ENCODE measurements around the gene HDAC10.
A peak's percentile ranks its signal among the peaks of the same experiment; 100 is the strongest.

Gene HDAC10

DNA sequence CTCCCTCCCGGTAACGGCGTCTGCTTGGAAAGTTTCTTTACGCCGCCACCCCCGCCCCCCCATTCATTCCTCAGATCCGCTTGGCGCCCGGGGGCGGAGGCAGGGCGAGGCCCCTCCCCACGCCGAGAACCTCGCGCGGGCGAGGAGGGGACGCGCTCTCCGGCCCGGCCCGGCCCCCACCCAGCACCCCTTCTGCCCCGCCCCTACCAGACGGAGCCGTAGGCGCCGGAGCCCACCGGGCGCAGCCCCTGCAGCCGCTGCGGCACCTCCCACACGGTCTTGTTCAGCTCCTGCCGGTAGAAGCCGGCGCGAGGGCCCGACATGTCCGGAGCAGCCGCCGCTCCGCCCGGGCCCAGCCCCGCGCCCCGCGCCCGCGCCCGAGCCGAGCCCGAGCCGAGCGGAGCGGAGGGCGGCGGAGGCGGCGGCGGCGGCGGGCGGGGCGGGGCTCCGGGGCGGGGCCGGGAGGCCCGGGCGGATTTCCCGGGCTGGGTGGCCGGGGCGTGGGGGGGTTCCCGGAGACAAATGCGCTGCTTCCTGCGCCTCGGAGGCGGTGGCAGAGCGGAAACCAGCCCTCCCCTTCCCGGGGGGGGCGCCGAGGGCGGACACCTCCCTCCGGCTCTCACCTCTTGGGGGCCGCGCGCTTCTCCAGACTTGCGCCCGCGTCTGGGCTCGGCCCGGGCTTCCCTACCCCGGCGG is 19.1 kb upstream of the HDAC10 start, which contains the start of gene MAPK11:
Gene MAPK11, minus strand, starts transcription at position 411 of the 696 bp plus-strand sequence. Its CDS starts 88 bp downstream, at position 323.
- DNase-seq: no peak

GRCh38 chr22:50269573-50269969 is 18.5 kb upstream of the HDAC10 start:
- DNase-seq: no peak

DNA sequence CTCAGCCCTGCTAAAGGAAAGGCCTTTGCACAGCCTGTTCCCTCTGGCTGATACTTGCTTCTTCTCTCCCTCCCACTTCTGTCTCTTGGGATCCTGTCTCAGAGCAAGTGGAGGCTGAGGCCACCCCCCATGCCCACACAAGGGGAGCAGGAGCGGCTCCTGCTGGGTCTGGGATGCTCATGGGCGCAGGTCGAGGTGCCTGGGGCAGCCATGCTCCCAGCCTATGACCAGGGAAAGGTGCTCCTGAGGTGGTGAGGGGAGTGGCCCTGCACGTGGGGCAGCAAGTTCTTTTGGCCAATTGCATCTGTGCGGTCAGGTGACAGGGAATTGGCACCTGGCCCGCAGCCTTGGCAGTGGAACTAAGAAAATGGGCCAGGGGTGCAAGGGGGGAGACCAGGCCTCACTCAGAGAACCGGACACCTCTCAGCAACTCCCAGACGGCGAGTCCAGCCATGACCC is 17.6 kb upstream of the HDAC10 start:
- DNase-seq: no peak

DNA sequence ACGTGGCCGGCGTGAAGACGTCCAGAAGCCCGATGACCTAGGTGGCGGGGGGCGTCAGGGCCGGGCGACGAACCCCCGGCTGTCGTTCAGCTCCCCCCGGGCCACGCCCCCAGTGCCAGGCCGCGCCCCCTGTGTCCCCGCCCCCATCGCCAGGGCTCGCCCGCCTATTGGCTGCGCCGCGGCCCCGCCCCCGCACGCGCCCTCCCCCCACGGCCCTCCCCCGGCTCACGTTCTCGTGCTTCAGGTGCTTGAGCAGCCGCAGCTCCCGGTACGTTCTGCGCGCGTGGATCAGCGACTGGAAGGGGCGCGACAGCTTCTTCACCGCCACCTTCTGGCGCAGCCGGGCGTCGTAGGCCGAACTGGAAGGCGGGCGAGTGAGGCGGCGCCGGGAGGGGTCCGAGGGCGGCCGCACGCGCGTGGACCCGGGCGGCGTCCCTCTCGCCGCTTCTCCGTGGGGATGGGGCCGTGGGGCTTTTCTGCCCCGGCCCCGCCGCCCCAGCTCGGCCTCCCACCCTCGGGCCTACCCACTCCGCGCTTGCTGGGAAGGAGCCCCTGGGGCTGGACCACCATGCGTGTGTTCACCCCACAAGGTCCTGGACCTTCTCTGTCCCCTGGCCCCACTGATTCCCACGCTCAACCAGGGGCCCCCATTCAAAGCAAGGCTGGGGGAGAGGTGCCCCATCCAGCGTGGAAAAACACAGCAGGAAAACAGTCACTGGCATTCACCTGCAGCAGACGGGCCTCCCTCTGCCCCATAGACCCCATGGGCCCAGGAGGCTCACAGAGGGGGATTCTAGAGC is 16.7 kb upstream of the HDAC10 start:
- no peak for DNase-seq

GRCh38 chr22:50266994-50267393 is 15.9 kb upstream of the HDAC10 start:
- DNase-seq: no peak

DNA sequence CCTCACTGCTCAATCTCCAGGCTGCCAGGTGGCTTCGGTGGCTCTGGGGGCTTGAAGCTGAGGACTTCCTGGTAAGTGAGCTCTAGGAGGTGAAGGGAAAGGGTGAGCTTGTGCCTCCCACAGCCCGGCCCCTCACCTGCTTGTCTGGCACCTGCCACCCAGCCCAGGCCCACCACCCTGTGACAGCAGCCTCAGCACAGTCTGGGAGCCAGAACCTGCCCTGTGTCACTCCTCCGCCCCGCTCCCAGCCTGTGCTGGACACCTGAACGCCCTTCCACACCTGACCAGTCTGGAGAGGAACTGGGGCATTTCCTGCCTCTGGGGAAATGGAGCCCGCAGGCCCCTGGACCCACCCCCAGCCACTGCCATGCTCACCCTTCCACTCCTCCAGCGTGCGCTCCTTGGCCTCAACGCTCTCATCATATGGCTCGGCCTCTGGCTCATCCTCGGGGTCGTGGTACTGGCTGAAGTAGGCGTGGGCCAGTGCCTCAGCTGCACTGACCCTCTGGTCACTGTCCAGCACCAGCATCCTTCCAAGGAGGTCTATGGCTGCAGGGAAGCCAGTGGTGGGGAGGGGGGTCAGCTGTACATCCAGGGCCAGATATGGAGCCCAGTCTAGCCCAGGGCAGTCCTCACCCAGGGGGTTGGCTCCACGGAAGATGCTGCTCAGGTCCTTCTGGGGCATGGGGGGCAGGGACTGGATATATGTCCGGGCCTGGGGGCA is 14.0 kb upstream of the HDAC10 start:
- DNase-seq: no peak

GRCh38 chr22:50264104-50264745 is 13.2 kb upstream of the HDAC10 start:
- no peak for DNase-seq

DNA sequence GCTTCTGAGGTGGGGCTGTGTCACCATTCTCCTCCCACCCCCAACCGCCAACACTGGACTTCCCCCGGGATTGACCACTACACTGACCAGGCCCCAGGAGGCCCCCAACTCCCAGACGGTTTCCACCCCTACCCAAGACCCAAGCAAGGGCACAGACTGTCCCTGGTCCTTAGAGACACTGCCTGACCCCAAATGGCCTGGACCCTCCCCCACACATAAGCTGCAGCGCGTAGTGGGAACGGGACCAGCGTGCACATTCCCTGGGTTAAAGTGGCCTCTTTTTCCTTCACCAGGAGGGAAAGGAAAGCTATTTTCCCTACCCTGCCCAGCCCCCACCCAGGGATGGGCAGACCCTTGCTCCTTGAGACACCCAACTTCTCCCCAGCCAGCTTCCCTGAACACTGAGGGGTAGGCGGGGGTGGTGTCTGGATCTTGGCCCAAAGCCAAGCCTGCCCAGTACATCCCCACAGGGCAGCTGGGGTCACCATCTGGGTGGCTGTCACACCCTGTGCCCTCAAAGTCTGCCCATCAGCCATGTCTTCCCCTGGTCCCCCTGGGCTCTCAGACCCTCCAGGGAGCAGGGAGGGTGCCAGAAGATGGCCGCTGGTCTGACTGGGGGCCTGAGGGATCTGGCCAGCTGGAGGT is 12.0 kb upstream of the HDAC10 start:
- DNase-seq: no peak

GRCh38 chr22:50262460-50262911 is 11.4 kb upstream of the HDAC10 start:
- no peak for DNase-seq

- DNase-seq: no peak
Measured at GRCh38 chr22:50261615-50262459, 10.8 kb upstream of the HDAC10 start, which contains the start of gene MAPK12. Gene MAPK12 (minus strand): TSS chr22:50261683. CDS start chr22:50261509, 174 bp downstream.

DNA sequence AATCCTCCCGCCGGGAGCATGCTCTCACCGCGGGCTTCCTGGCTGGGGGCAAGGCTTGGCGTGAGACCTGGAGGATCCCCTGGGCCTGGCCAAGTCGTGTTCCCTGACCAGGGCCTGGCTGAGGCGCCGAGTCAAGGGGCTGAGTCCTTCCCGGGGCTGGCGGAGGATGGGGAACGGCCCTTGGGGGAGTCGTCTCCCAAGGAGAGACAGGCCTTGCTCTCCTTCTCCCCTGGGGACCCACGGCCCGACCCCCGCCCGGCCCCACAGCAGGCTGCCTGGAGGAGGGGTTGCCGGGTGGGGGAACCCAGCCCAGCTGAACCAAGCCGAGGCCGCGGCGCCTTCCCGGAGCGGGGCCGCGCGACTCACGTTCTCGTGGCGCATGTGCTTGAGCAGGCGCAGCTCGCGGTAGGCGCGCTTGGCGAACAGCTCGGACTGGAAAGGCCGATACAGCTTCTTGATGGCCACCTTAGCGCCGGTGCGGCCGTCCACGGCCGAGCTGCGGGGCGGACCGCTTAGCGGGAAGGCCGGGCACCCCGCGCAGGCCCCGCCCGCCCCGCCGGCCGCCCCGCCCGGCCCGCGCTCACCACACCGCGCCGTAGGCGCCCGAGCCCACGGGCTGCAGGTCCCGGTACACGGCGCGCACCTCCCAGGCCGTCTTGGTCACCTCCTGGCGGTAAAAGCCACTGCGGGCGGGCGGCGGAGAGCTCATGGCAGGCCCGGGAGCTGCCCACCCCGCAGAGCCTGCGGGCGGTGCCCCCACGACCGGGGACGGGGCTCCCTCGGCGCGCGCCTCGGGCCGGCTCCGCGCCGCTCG is 9.9 kb upstream of the HDAC10 start:
- peak; percentile 61 for DNase-seq

DNA sequence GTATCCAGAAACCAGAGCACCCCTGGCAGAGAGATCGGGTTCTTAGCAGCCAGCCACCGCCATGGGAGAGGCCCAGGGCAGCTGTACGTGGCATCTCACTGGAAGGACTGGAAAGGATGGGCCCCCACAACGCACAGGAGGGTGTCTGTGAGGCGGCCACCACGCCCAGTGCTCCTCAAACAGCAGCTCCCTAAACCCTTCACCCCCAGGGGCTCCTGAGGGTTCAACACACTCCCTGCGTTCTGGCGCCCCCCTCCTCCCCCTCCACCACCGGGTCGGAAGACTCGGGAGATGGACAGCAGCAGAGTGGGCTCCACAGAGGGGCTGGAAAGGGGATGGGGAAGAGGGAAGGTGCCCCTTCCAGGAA is 9.4 kb upstream of the HDAC10 start:
- DNase-seq: peak; percentile 32

GRCh38 chr22:50259302-50259701 is 8.2 kb upstream of the HDAC10 start:
- DNase-seq: no peak

DNA sequence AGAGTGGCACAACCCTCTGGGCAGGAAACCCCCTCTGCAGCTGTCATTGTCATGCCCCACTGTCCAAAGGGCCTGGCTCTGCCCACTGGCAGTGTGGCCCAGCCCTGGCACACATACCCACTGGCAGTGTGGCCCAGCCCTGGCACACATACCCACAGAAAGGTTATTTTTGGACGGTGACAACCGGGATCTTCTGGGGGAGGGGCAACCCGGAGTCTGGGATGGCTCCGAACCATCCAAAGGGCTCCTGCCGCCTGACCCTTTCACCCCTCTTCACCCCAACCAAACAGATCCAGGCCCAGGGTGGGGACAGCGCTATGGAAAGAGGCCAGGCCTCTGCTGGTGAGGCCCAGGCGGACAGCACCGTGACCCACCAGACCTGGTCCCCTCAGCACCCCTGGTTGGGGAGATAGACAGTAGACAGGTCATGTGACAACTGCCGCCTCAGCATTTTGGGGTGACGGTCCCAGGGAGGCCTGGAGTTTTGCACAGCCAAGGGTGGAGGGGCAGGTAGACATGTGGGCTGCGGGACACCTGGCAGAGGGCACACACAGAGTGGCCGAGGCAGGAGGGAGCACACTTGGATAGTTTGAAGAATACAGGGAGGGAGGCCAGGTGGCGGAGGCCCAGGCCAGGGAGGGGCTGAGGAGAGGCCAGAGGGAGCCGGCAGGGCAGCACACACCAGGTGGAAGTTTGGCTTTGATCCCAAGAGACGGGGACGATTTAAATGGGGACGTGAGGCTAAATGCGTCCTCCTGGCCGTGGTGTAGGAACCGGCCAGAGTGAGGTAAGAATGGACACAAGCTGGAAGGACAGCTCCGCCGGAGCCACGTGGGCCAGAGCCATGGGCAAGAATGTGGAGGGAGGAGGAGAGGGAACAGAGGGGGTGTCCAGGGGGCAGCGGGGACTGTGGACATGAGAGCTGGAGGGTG is 7.6 kb upstream of the HDAC10 start:
- no peak for DNase-seq

GRCh38 chr22:50257451-50258360 is 6.6 kb upstream of the HDAC10 start:
- DNase-seq: no peak

GRCh38 chr22:50257041-50257440 is 6.0 kb upstream of the HDAC10 start:
- no peak for DNase-seq

DNA sequence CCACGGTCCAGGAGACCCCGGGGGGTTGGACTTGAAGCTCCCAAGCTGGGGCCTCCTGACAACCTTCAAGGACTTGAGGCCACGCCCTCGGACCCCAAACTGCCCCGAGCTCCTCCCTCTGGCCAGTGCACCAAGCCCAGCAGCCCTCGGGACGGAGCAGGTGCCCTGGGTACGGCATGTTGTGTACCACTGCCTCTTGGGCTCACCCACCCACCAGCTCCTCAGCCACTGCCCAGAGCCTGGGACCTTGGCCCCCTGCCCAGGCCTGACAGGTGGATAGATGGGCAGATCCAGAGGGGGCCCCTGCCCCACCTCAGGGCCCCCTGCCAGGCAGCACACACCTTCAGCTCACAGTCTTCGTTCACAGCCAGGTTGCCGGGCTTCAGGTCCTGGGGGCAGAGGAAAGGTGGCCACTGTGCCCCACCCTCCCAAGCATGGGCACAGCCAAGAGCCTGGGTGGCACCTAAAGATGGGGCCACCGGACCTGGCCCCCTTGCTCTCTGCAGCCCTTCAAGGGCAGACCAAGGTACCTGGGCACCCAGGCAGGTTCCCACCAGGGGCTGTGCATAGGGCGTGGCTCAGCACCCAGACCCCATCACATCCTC is 5.3 kb upstream of the HDAC10 start:
- DNase-seq: no peak

DNA sequence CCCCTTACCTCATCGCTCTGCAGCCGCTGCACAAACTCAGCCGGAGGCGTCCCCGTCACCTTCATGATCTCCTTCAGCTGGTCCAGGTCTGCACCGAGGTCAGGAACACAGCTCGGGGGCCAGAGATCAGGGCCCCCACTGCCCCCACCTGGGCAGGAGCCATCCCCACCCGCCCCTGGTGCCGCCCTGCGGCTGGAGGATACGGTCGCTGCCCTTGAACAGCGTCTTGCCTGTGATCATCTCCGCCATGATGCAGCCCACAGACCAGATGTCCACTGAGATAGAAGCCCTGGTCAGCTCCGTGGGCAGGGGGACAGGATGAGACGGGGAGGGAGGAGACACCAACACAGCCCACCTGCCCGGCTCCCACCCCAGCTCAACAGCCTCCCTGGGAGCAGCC is 4.5 kb upstream of the HDAC10 start:
- no peak for DNase-seq
